Muscle of leg (tissue), 11 donors: ENCODE data around the gene EIF5A2. TPM values are rescaled to one million over a fixed set of nuclear protein-coding genes. Genes with fewer than 3 reads are reported as not detected.
A peak's percentile ranks its signal among the peaks of the same experiment; 100 is the strongest.

Experiments used
- DNase-seq: peaks from one replicate; pipeline ENCODE4 v3.0.0; 2013
- H3K27ac ChIP-seq: one replicate; pipeline ENCODE4 v1.5.1; 2013; ENCODE audit warnings: mild to moderate bottlenecking, low read length, control low read depth
- H3K27me3 ChIP-seq: one replicate; pipeline ENCODE4 v1.6.1; 2013; ENCODE audit warnings: low read length; ENCODE audit not compliant: control insufficient read depth, insufficient read depth
- H3K36me3 ChIP-seq: one replicate; pipeline ENCODE4 v1.6.1; 2013; ENCODE audit warnings: low read length; ENCODE audit not compliant: control insufficient read depth, insufficient read depth
- H3K4me1 ChIP-seq: one replicate; pipeline ENCODE4 v1.6.1; 2013; ENCODE audit warnings: low read length; ENCODE audit not compliant: control insufficient read depth, insufficient read depth
- H3K4me3 ChIP-seq: one replicate; pipeline ENCODE4 v1.5.1; 2013; ENCODE audit warnings: low read length, control low read depth
- H3K9me3 ChIP-seq: replicated peaks from 2 replicates; pipeline ENCODE4 v1.6.1; 2013; ENCODE audit warnings: low read depth, low read length; ENCODE audit not compliant: control insufficient read depth
- WGBS: methylation state at CpG from one replicate; pipeline ENCODE4 v1.1.5; 2013; ENCODE audit warnings: missing lambda C conversion rate; ENCODE audit not compliant: insufficient coverage; 5-methylcytosine and 5-hydroxymethylcytosine counted together
- polyA plus RNA-seq, 8 donors: library from polyadenylated mRNA; unstranded; fragments of 120-200 nt; gene quantifications; one replicate each; pipeline versions ENCODE4 v1.2.1 to v1.2.3, GENCODE V29; 2013; ENCODE audit warnings: inconsistent platforms in 1 of 8, low replicate concordance in 1 of 8; ENCODE audit not compliant: insufficient read length in 8 of 8, insufficient read depth in 1 of 8
- total RNA-seq: library from RNA; stranded (reverse); fragments of 120-200 nt; gene quantifications from one replicate; pipeline ENCODE4 v1.2.4, GENCODE V29; 2013

Gene EIF5A2
- total and polyA plus RNA-seq, 9 donors, result 2.7 to 5.9 (median 4.1) TPM

DNA sequence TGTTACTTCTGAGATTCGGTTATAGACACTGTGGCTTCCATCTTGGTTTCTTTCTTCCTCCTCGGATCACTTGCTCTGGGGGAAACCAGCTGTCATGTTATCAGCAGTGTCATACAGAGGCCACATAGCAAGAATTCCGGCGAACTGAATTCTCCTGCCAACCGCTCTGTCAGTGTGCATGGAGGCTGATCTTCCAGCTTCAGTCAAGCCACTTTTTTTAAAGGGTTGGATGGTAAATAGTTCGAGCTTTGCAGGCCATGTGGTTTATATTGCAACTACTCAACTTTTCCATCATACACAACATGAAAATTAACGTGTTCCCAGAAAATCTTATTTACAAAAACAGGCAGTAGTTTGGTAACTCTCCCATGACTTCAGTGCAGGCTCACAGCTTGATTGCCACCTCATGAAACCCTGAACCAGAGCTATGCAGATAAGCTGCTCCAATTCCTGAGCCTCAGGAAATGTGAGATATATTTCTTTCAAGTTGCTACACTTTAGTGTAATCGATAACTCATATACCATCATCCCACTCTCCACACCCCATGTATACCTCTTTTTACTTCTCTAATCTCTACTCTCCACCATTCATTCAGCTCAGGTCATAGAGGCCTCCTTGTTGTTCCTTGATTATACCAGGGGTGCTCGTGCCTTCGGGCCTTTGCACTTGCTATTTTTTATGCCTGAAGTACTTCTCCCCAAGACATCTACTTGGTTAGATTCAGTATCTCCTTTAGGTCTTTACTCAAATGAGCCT is 45.6 kb downstream of the EIF5A2 start:
- H3K4me1 ChIP-seq, result no peaks in the 10 kb centered on the region
- H3K27ac ChIP-seq, result peak overlapping the region; percentile 78
- no peak overlapping the region for H3K4me3 ChIP-seq
- WGBS, result 59% methylated on average over 4 of the region's 10 CpGs
- peaks cover 11% of the 10 kb centered on the region for H3K36me3 ChIP-seq
- no peaks in the 10 kb centered on the region for H3K27me3 ChIP-seq
- peak; percentile 65 for DNase-seq
- H3K9me3 ChIP-seq, result no peaks in the 10 kb centered on the region

DNA sequence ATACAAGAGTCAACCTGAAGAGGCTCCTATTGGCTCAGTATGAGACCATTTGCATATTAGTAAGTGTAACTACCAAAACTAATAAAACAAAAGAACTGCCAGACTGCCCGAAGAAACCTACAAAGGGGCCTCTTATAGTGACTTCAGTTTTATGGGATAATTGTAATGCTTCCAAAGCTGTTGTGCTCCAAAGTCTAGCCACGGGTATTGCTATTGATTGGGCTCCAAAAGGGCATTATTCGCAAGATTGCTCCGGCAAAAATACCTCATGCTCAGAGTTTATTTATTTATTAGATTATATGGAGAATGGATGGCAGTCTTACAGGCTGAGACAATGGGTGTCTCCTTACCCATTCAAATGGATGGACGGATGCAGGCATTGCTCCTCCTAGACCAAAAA is 49.8 kb downstream of the EIF5A2 start:
- H3K27ac ChIP-seq, result no peak overlapping the region

DNA sequence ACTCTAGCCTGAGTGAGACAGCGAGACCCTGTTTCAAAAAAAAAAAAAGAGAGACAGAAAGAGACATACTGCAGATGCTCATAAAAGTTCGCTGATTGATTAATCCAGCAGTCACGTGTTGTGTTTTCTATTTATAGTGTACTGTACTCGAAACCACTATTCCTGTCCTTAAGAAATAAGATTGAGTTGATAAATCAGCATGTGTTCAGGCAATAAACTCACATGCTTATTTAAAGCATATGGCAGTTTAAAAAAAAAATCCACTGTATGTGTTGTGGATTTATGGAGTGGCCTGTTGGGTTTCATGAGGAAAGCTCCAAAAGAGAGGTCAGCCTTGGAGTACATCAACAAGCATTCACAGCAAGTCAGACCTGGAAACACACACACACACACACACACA is 56.1 kb downstream of the EIF5A2 start:
- 80% methylated on average over 1 of the region's 4 CpGs for WGBS
- no peak overlapping the region for H3K27ac ChIP-seq
- H3K4me1 ChIP-seq, result no peaks in the 10 kb centered on the region
- no peak overlapping the region for H3K4me3 ChIP-seq
- no peak for DNase-seq
- H3K36me3 ChIP-seq, result no peaks in the 10 kb centered on the region
- H3K9me3 ChIP-seq, result no peaks in the 10 kb centered on the region
- no peaks in the 10 kb centered on the region for H3K27me3 ChIP-seq

More for the DNA sequence above, 49.8 kb downstream of the EIF5A2 start:
- Histone ChIP-seq H3K36me3 (no peaks in the 10 kb centered on the region), H3K4me3 (no peak overlapping the region), H3K9me3 (no peaks in the 10 kb centered on the region), H3K4me1 (no peaks in the 10 kb centered on the region), H3K27me3 (no peaks in the 10 kb centered on the region)
- WGBS, result no CpG with 5 or more reads among the region's 5 CpGs
- DNase-seq, result no peak

DNA sequence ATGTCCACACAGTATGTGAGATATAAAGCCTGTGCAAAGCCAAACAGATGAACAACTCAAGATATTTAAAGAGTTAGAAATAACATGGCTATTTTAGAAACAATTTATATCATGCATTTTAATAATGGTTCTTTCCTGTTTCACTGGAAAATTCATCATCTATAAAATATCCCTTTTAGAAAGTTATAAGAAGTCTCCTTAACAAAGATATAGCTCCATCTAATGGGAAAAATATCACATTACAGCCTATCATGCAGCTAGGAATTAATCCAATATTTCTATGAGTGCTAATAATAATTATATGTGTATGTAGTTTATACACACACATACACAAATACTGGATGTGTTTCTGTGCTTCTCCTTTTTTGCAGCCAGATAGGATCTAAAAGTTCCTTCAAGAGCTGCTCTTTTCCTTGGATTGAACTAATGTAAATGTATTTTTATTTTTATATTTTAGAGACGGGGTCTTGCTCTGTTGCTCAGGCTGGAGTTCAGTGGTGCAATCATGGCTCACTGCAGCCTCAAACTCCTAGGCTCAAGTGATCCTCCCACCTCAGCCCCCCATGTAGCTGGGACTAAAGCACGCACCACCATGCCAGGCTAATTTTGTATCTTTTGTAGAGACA is 60.0 kb downstream of the EIF5A2 start:
- Histone ChIP-seq H3K27me3 (no peaks in the 10 kb centered on the region), H3K4me1 (no peaks in the 10 kb centered on the region), H3K27ac (no peak overlapping the region), H3K36me3 (no peaks in the 10 kb centered on the region), H3K4me3 (no peak overlapping the region), H3K9me3 (no peaks in the 10 kb centered on the region)
- DNase-seq, result peak; percentile 44
- 86% methylated on average over 1 of the region's 2 CpGs for WGBS

DNA sequence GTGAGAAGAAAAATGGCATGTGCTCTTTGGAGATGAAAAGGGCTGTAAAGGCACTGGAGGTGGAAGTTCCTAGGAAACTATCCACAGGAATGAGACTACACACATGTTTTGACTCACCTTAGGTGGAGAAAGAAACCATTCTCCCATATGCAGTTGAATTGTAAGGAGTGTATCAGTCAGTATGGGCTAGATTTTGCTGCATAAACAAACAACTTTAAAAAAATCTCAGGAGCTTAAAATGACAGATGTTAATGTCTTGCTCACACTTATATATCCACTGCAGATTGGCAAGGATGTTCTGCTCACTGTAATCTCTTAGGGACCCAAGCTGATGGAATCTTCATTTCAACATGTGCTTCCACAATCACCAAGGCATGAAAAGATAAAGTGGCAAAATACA is 64.1 kb downstream of the EIF5A2 start:
- no peaks in the 10 kb centered on the region for H3K27me3 ChIP-seq
- no peaks in the 10 kb centered on the region for H3K4me1 ChIP-seq
- H3K4me3 ChIP-seq, result no peak overlapping the region
- no peaks in the 10 kb centered on the region for H3K9me3 ChIP-seq
- DNase-seq, result no peak
- H3K36me3 ChIP-seq, result no peaks in the 10 kb centered on the region
- H3K27ac ChIP-seq, result no peak overlapping the region

DNA sequence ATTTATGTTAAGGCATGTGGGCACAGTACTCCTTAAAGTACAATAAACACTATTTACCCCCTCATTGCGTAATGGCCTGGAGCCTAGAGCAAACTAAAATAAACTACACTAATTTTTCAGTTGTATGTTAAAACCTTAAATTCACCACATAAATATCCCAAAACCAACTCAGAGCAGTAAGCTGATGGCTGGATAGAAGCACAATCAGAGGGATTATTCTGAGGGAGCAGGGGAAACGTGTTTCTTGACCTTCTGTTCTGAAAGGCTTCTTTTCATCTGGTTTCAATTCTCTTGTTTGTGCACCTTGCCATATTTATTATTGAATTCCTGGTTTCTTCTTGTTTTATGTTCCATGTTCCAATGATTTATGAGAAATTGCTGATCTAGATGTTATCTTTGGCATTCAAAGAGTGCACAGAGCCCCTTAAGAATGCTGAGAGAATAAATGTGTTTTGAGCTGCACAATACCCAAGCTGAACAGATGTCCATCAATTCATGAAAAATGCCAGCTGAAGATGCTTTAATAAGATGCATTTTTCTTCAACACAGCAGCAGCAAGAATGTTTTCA is 68.1 kb downstream of the EIF5A2 start:
- no peaks in the 10 kb centered on the region for H3K9me3 ChIP-seq
- no peaks in the 10 kb centered on the region for H3K27me3 ChIP-seq
- WGBS, result 60% methylated on average over 1 of the region's 2 CpGs
- H3K36me3 ChIP-seq, result no peaks in the 10 kb centered on the region
- no peak overlapping the region for H3K4me3 ChIP-seq
- no peak for DNase-seq
- H3K27ac ChIP-seq, result no peak overlapping the region
- H3K4me1 ChIP-seq, result no peaks in the 10 kb centered on the region

DNA sequence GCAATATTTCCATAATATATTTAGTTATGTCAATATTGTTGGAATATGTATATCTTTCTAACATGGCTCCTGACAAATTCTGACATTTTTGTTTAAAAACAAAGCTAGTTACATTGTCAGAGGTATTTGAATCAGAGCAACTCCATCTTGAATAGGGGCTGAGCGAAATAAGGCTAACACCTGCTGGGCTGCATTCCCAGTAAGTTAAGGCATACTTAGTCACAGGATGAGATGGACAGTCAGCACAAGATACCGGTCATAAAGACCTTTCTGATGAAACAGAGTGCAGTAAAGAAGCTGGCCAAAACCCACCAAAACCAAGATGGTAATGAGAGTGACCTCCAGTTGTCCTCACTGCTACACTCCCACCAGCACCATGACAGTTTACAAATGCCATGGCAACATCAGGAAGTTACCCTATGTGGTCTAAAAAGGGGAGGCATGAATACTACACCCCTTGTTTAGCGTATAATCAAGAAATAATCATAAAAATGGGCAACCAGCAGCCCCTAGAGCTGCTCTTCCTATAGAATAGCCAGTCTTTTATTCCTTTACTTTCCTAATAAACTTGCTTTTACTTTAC is 68.8 kb downstream of the EIF5A2 start:
- no peaks in the 10 kb centered on the region for H3K36me3 ChIP-seq
- no peak overlapping the region for H3K27ac ChIP-seq
- DNase-seq, result no peak
- no peaks in the 10 kb centered on the region for H3K4me1 ChIP-seq
- H3K4me3 ChIP-seq, result no peak overlapping the region
- no peaks in the 10 kb centered on the region for H3K9me3 ChIP-seq
- no peaks in the 10 kb centered on the region for H3K27me3 ChIP-seq
- WGBS, result 42% methylated on average over 1 of the region's 3 CpGs

Other genes with a start within 250 kb of the EIF5A2 start
- 99.0 TPM for gene RPL22L1, start 38.4 kb downstream of the EIF5A2 start, total RNA-seq
- gene RPL22L1, start 38.4 kb downstream of the EIF5A2 start, polyA plus RNA-seq, result 10 to 100 TPM; 51.2 to 77.6 (median 60.4) TPM
- gene SLC2A2, start 118.1 kb upstream of the EIF5A2 start, total RNA-seq, result under 0.01 TPM
- gene SLC2A2, start 118.1 kb upstream of the EIF5A2 start, polyA plus RNA-seq, result 10 to 100 TPM in 1 of 8 donors, 1 to 10 TPM in 1, under 1 TPM in 3, not detected in 3; 0.04 to 10.6 (median 0.87) TPM